ENCODE data around the gene IQGAP1.
"Not testable (repeated sequence)": the region's sequence is repeated elsewhere in the genome, so short reads cannot be mapped to it uniquely, and the experiment has no call there.

IQGAP1 gene

GRCh38 chr15:90407871-90408317 lies 19.9 kb downstream of the IQGAP1 start:
- no peak overlapping the region for H4K8ac ChIP-seq (ENCODE audit: low read depth, low read length)
- no peak overlapping the region for H3K4me2 ChIP-seq (ENCODE audit: low read length)
- H3K4me1 ChIP-seq (ENCODE audit: control insufficient read depth, low read depth, low read length) = peaks cover 10% of the 10 kb centered on the region
- H2BK120ac ChIP-seq (ENCODE audit: low read depth, low read length) = no peak overlapping the region
- WGBS (ENCODE audit: extremely low coverage, insufficient coverage, low lambda C conversion rate) = no CpG with 5 or more reads among the region's 2 CpGs
- DNase-seq = no peak
- H2BK5ac ChIP-seq (ENCODE audit: low read length) = no peak overlapping the region
- no peak overlapping the region for H3K23ac ChIP-seq (ENCODE audit: low read length)
- H3K56ac ChIP-seq (ENCODE audit: low read length) = no peak overlapping the region
- H3K79me1 ChIP-seq (ENCODE audit: low read length) = no peaks in the 10 kb centered on the region
- H3K27ac ChIP-seq (ENCODE audit: low read depth, low read length) = no peak overlapping the region
- H3K18ac ChIP-seq (ENCODE audit: low read length) = no peak overlapping the region
- H3K4ac ChIP-seq (ENCODE audit: low read depth, low read length) = no peak overlapping the region
- peaks cover 44% of the 10 kb centered on the region for H3K79me2 ChIP-seq (ENCODE audit: control insufficient read depth, insufficient read depth, low read length)
- H2AK5ac ChIP-seq (ENCODE audit: low read length) = no peak overlapping the region
- H3K9ac ChIP-seq (ENCODE audit: low read length) = no peak overlapping the region
- H2BK15ac ChIP-seq (replicated peaks; ENCODE audit: low read depth) = no peak overlapping the region
- H3K4me3 ChIP-seq (ENCODE audit: low read length) = no peak overlapping the region
- no peak overlapping the region for H4K5ac ChIP-seq (ENCODE audit: low read length)
- H3K36me3 ChIP-seq (ENCODE audit: control insufficient read depth, insufficient read depth, low read length) = no peaks in the 10 kb centered on the region
- H3K27me3 ChIP-seq (ENCODE audit: insufficient read depth, low read length, poor library complexity) = no peaks in the 10 kb centered on the region

GRCh38 chr15:90408657-90409056 lies 20.6 kb downstream of the IQGAP1 start:
- Histone ChIP-seq H3K4me2 (ENCODE audit: low read length) (no peak overlapping the region), H3K18ac (ENCODE audit: low read length) (no peak overlapping the region), H4K5ac (ENCODE audit: low read length) (no peak overlapping the region), H3K79me1 (ENCODE audit: low read length) (no peaks in the 10 kb centered on the region), H3K4me3 (ENCODE audit: low read length) (no peak overlapping the region), H3K56ac (ENCODE audit: low read length) (no peak overlapping the region), H3K9ac (ENCODE audit: low read length) (no peak overlapping the region), H2BK15ac (replicated peaks; ENCODE audit: low read depth) (no peak overlapping the region), H3K23ac (ENCODE audit: low read length) (no peak overlapping the region), H2BK5ac (ENCODE audit: low read length) (no peak overlapping the region), H2AK5ac (ENCODE audit: low read length) (no peak overlapping the region), H3K4ac (ENCODE audit: low read depth, low read length) (no peak overlapping the region), H3K27me3 (ENCODE audit: insufficient read depth, low read length, poor library complexity) (no peaks in the 10 kb centered on the region), H3K79me2 (ENCODE audit: control insufficient read depth, insufficient read depth, low read length) (peaks cover 38% of the 10 kb centered on the region), H4K8ac (ENCODE audit: low read depth, low read length) (no peak overlapping the region), H3K4me1 (ENCODE audit: control insufficient read depth, low read depth, low read length) (peaks cover 16% of the 10 kb centered on the region), H2BK120ac (ENCODE audit: low read depth, low read length) (no peak overlapping the region), H3K27ac (ENCODE audit: low read depth, low read length) (no peak overlapping the region), H3K36me3 (ENCODE audit: control insufficient read depth, insufficient read depth, low read length) (no peaks in the 10 kb centered on the region)
- WGBS (ENCODE audit: extremely low coverage, insufficient coverage, low lambda C conversion rate) = no CpG with 5 or more reads among the region's 3 CpGs
- no peak for DNase-seq

DNA sequence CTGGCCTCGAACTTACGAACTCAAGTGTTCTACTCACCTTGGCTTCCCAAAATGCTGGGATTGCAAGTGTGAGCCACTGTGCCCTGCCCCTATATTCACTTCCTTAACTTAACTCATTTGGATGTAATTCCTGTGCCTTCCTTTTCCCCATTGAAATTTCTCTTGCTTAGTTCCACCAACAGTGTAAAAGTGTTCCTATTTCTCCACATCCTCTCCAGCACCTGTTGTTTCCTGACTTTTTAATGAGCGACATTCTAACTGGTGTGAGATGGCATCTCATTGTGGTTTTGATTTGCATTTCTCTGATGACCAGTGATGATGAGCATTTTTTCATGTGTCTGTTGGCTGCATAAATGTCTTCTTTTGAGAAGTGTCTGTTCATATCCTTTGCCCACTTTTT lies 21.5 kb downstream of the IQGAP1 start:
- H3K36me3 ChIP-seq (ENCODE audit: control insufficient read depth, insufficient read depth, low read length); H2BK5ac ChIP-seq (ENCODE audit: low read length); H2BK15ac ChIP-seq (replicated peaks; ENCODE audit: low read depth); H3K56ac ChIP-seq (ENCODE audit: low read length); H4K5ac ChIP-seq (ENCODE audit: low read length); H3K23ac ChIP-seq (ENCODE audit: low read length); H2BK120ac ChIP-seq (ENCODE audit: low read depth, low read length); H3K27ac ChIP-seq (ENCODE audit: low read depth, low read length); H3K79me1 ChIP-seq (ENCODE audit: low read length); H3K18ac ChIP-seq (ENCODE audit: low read length); DNase-seq; H3K4me2 ChIP-seq (ENCODE audit: low read length); H2AK5ac ChIP-seq (ENCODE audit: low read length); H3K4ac ChIP-seq (ENCODE audit: low read depth, low read length); H3K27me3 ChIP-seq (ENCODE audit: insufficient read depth, low read length, poor library complexity); H3K4me3 ChIP-seq (ENCODE audit: low read length); H3K9ac ChIP-seq (ENCODE audit: low read length): not testable (repeated sequence)
- Histone ChIP-seq H3K79me2 (ENCODE audit: control insufficient read depth, insufficient read depth, low read length) (peaks cover 33% of the 10 kb centered on the region), H3K4me1 (ENCODE audit: control insufficient read depth, low read depth, low read length) (peaks cover 21% of the 10 kb centered on the region), H4K8ac (ENCODE audit: low read depth, low read length) (peak overlapping the region; percentile 13)
- WGBS (ENCODE audit: extremely low coverage, insufficient coverage, low lambda C conversion rate) = no CpG with 5 or more reads among the region's 3 CpGs

GRCh38 chr15:90410316-90410715 lies 22.3 kb downstream of the IQGAP1 start:
- H4K8ac ChIP-seq (ENCODE audit: low read depth, low read length); H3K4me3 ChIP-seq (ENCODE audit: low read length); H3K23ac ChIP-seq (ENCODE audit: low read length); H2BK15ac ChIP-seq (replicated peaks; ENCODE audit: low read depth); H3K27me3 ChIP-seq (ENCODE audit: insufficient read depth, low read length, poor library complexity); DNase-seq; H3K4ac ChIP-seq (ENCODE audit: low read depth, low read length); H3K4me2 ChIP-seq (ENCODE audit: low read length); H2BK120ac ChIP-seq (ENCODE audit: low read depth, low read length); H3K27ac ChIP-seq (ENCODE audit: low read depth, low read length); H3K9ac ChIP-seq (ENCODE audit: low read length); H2AK5ac ChIP-seq (ENCODE audit: low read length); H3K79me1 ChIP-seq (ENCODE audit: low read length); H4K5ac ChIP-seq (ENCODE audit: low read length); H3K18ac ChIP-seq (ENCODE audit: low read length); H3K56ac ChIP-seq (ENCODE audit: low read length); H2BK5ac ChIP-seq (ENCODE audit: low read length); H3K36me3 ChIP-seq (ENCODE audit: control insufficient read depth, insufficient read depth, low read length): not testable (repeated sequence)
- WGBS (ENCODE audit: extremely low coverage, insufficient coverage, low lambda C conversion rate) = no CpG with 5 or more reads among the region's 4 CpGs
- H3K79me2 ChIP-seq (ENCODE audit: control insufficient read depth, insufficient read depth, low read length) = peaks cover 33% of the 10 kb centered on the region
- peaks cover 24% of the 10 kb centered on the region for H3K4me1 ChIP-seq (ENCODE audit: control insufficient read depth, low read depth, low read length)

DNA sequence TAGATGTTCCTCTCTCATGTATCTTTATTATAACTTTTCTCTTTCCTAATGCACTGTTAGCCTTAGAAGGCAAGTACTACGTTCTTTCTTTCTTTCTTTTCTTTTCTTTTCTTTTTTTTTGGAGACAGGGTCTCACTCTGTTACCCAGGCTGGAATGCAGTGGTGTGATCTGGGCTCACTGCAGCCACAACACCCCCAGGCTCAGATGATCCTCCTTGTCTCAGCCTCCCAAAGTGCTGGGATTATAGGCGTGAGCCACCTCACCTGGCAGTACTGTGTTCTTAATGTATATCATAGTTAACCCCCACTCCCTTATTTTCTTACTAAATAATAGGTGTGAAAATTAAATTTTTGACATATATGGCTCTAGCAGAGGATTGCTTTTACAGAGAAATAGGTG lies 23.1 kb downstream of the IQGAP1 start:
- Histone ChIP-seq H4K5ac (ENCODE audit: low read length) (no peak overlapping the region), H3K18ac (ENCODE audit: low read length) (no peak overlapping the region), H3K4me3 (ENCODE audit: low read length) (no peak overlapping the region), H2BK15ac (replicated peaks; ENCODE audit: low read depth) (no peak overlapping the region), H3K4me2 (ENCODE audit: low read length) (no peak overlapping the region), H3K4ac (ENCODE audit: low read depth, low read length) (no peak overlapping the region), H3K79me2 (ENCODE audit: control insufficient read depth, insufficient read depth, low read length) (peaks cover 35% of the 10 kb centered on the region), H3K23ac (ENCODE audit: low read length) (no peak overlapping the region), H3K27me3 (ENCODE audit: insufficient read depth, low read length, poor library complexity) (no peaks in the 10 kb centered on the region), H4K8ac (ENCODE audit: low read depth, low read length) (no peak overlapping the region), H2BK5ac (ENCODE audit: low read length) (no peak overlapping the region), H3K79me1 (ENCODE audit: low read length) (peaks cover 8% of the 10 kb centered on the region), H2AK5ac (ENCODE audit: low read length) (no peak overlapping the region), H3K4me1 (ENCODE audit: control insufficient read depth, low read depth, low read length) (peaks cover 27% of the 10 kb centered on the region), H3K9ac (ENCODE audit: low read length) (no peak overlapping the region), H3K56ac (ENCODE audit: low read length) (no peak overlapping the region), H3K36me3 (ENCODE audit: control insufficient read depth, insufficient read depth, low read length) (no peaks in the 10 kb centered on the region), H2BK120ac (ENCODE audit: low read depth, low read length) (no peak overlapping the region), H3K27ac (ENCODE audit: low read depth, low read length) (no peak overlapping the region)
- DNase-seq = peak; percentile 63
- WGBS (ENCODE audit: extremely low coverage, insufficient coverage, low lambda C conversion rate) = no CpG with 5 or more reads among the region's 2 CpGs
